ENCODE results near the gene NCOA1. TPM values are rescaled to one million over a fixed set of nuclear protein-coding genes. Genes with fewer than 3 reads are reported as not detected.
A peak's percentile ranks its signal among the peaks of the same experiment; 100 is the strongest.

The NCOA1 gene
- polyA plus RNA-seq, 4 donors = 13.8 to 48.5 (median 20.4) TPM

DNA sequence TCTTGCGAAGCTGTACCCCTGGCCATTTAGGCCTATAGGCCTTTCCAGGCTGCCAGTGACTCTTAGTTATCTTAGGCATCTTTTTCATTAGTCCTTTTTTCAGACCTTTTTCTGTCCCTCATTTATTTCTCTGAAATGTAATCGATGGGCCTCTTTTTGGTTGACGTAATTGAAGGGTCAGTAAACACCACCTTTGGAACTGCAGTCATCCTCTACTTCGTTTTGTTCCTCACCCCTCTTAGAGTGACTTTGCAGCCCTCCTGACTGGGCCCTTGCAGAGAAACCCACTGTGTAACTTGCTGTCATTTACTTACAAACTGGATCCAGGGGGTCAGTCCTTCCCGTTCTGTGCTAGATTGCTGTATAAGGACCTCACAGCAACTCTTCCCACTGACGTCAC is 325.4 kb downstream of the NCOA1 start:
- no peak overlapping the region for H3K4me3 ChIP-seq (ENCODE audit: low read depth in 1 of 3, low read length in 3 of 3)
- no peak for DNase-seq
- 84 to 89% (median 85%) methylated on average over 6 of the region's 6 CpGs for WGBS, 3 donors
- H3K4me1 ChIP-seq (ENCODE audit: control insufficient read depth in 3 of 3, insufficient read depth in 2 of 3, low read depth in 1 of 3, low read length in 2 of 3) = no peaks in the 10 kb centered on the region
- H3K27me3 ChIP-seq (ENCODE audit: control insufficient read depth in 3 of 3, insufficient read depth in 3 of 3, low read length in 3 of 3) = no peaks in the 10 kb centered on the region
- peaks cover 4 to 36% (median 11%) of the 10 kb centered on the region in 3 donors for H3K36me3 ChIP-seq (ENCODE audit: control insufficient read depth in 3 of 3, insufficient read depth in 2 of 3, low read depth in 1 of 3, low read length in 3 of 3)
- FAIRE-seq = no peak
- H3K27ac ChIP-seq (ENCODE audit: low read depth in 1 of 3, low read length in 2 of 3) = no peak overlapping the region
- H3K9me3 ChIP-seq (ENCODE audit: control insufficient read depth in 2 of 2, insufficient read depth in 1 of 2, low read depth in 1 of 2, low read length in 1 of 2) = no peaks in the 10 kb centered on the region

GRCh38 chr2:24816884-24817283 is 325.8 kb downstream of the NCOA1 start:
- Histone ChIP-seq H3K27me3 (ENCODE audit: control insufficient read depth in 3 of 3, insufficient read depth in 3 of 3, low read length in 3 of 3) (no peaks in the 10 kb centered on the region), H3K27ac (ENCODE audit: low read depth in 1 of 3, low read length in 2 of 3) (no peak overlapping the region), H3K4me1 (ENCODE audit: control insufficient read depth in 3 of 3, insufficient read depth in 2 of 3, low read depth in 1 of 3, low read length in 2 of 3) (no peaks in the 10 kb centered on the region), H3K4me3 (ENCODE audit: low read depth in 1 of 3, low read length in 3 of 3) (no peak overlapping the region), H3K36me3 (ENCODE audit: control insufficient read depth in 3 of 3, insufficient read depth in 2 of 3, low read depth in 1 of 3, low read length in 3 of 3) (peaks cover 4 to 41% (median 11%) of the 10 kb centered on the region in 3 donors), H3K9me3 (ENCODE audit: control insufficient read depth in 2 of 2, insufficient read depth in 1 of 2, low read depth in 1 of 2, low read length in 1 of 2) (no peaks in the 10 kb centered on the region)
- DNase-seq (no peak), FAIRE-seq (no peak)
- 87 to 96% (median 94%) methylated on average over 4 of the region's 4 CpGs for WGBS, 3 donors

DNA sequence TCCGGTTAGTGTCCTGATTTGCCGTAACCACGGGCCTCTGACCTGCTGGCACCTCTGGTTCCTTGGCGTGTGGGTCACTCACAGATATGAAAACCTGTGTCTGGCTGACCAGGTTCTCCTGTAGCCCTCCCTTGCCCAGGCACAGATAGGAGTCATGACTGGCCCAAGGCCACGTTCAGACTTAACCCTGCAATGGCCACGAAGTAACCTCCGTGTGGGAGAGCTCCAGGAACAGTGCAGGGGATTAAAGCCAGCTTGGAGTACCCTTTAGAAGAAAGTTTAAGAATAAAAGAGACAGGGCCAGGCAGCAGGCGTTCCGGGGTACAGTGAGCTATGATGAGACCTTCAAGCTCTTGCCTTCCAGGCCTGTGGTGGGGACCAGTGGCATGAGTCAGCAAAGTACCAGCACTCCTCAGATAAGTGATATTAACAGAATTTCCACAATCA is 327.7 kb downstream of the NCOA1 start:
- no peaks in the 10 kb centered on the region for H3K4me1 ChIP-seq (ENCODE audit: control insufficient read depth in 3 of 3, insufficient read depth in 2 of 3, low read depth in 1 of 3, low read length in 2 of 3)
- peaks cover 4 to 55% (median 11%) of the 10 kb centered on the region in 3 donors for H3K36me3 ChIP-seq (ENCODE audit: control insufficient read depth in 3 of 3, insufficient read depth in 2 of 3, low read depth in 1 of 3, low read length in 3 of 3)
- no peak for FAIRE-seq
- H3K9me3 ChIP-seq (ENCODE audit: control insufficient read depth in 2 of 2, insufficient read depth in 1 of 2, low read depth in 1 of 2, low read length in 1 of 2) = no peaks in the 10 kb centered on the region
- 76 to 82% (median 76%) methylated on average over 9 of the region's 9 CpGs for WGBS, 3 donors
- DNase-seq = no peak
- H3K4me3 ChIP-seq (ENCODE audit: low read depth in 1 of 3, low read length in 3 of 3) = no peak overlapping the region
- no peaks in the 10 kb centered on the region for H3K27me3 ChIP-seq (ENCODE audit: control insufficient read depth in 3 of 3, insufficient read depth in 3 of 3, low read length in 3 of 3)
- H3K27ac ChIP-seq (ENCODE audit: low read depth in 1 of 3, low read length in 2 of 3) = peak overlapping the region in 1 of 3 donors; percentile 0

GRCh38 chr2:24819442-24820174 is 328.6 kb downstream of the NCOA1 start:
- Histone ChIP-seq H3K36me3 (ENCODE audit: control insufficient read depth in 3 of 3, insufficient read depth in 2 of 3, low read depth in 1 of 3, low read length in 3 of 3) (peaks cover 4 to 63% (median 11%) of the 10 kb centered on the region in 3 donors), H3K4me1 (ENCODE audit: control insufficient read depth in 3 of 3, insufficient read depth in 2 of 3, low read depth in 1 of 3, low read length in 2 of 3) (no peaks in the 10 kb centered on the region), H3K27me3 (ENCODE audit: control insufficient read depth in 3 of 3, insufficient read depth in 3 of 3, low read length in 3 of 3) (no peaks in the 10 kb centered on the region), H3K4me3 (ENCODE audit: low read depth in 1 of 3, low read length in 3 of 3) (no peak overlapping the region), H3K27ac (ENCODE audit: low read depth in 1 of 3, low read length in 2 of 3) (no peak overlapping the region), H3K9me3 (ENCODE audit: control insufficient read depth in 2 of 2, insufficient read depth in 1 of 2, low read depth in 1 of 2, low read length in 1 of 2) (no peaks in the 10 kb centered on the region)
- WGBS, 3 donors = 84 to 93% (median 86%) methylated on average over 21 of the region's 21 CpGs
- no peak for DNase-seq
- FAIRE-seq = no peak

DNA sequence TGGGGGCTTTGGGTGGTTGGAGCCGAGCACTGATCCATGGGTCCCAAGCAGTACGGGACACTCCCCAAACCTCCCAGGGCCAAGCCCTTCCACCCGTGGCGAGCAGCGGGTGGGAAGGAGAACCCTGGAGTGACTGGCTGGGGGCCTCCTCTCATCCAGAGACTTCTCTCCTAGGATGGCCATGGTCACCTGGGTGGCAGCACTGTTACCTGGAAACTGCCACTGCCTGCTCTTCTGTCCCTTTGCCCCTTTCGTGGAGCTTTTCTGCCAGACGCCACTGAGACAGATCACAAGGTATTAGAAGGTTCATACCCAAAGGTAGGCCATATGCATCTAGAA is 329.1 kb downstream of the NCOA1 start:
- no peaks in the 10 kb centered on the region for H3K27me3 ChIP-seq (ENCODE audit: control insufficient read depth in 3 of 3, insufficient read depth in 3 of 3, low read length in 3 of 3)
- H3K4me3 ChIP-seq (ENCODE audit: low read depth in 1 of 3, low read length in 3 of 3) = no peak overlapping the region
- no peak for FAIRE-seq
- no peak overlapping the region for H3K27ac ChIP-seq (ENCODE audit: low read depth in 1 of 3, low read length in 2 of 3)
- DNase-seq = no peak
- no peaks in the 10 kb centered on the region for H3K9me3 ChIP-seq (ENCODE audit: control insufficient read depth in 2 of 2, insufficient read depth in 1 of 2, low read depth in 1 of 2, low read length in 1 of 2)
- WGBS, 3 donors = 86 to 95% (median 93%) methylated on average over 7 of the region's 7 CpGs
- no peaks in the 10 kb centered on the region for H3K4me1 ChIP-seq (ENCODE audit: control insufficient read depth in 3 of 3, insufficient read depth in 2 of 3, low read depth in 1 of 3, low read length in 2 of 3)
- peaks cover 4 to 63% (median 11%) of the 10 kb centered on the region in 3 donors for H3K36me3 ChIP-seq (ENCODE audit: control insufficient read depth in 3 of 3, insufficient read depth in 2 of 3, low read depth in 1 of 3, low read length in 3 of 3)

Other genes starting within 250 kb of the NCOA1 start
- gene ITSN2, start 130.7 kb upstream of the NCOA1 start, polyA plus RNA-seq = 10 to 100 TPM; 16.3 to 37.1 (median 29.5) TPM

All from small intestine (tissue), 7 donors.